ENCODE data around the gene SNHG17.

GRCh38 chr20:38392356-38392755 lies 42.8 kb downstream of the SNHG17 start:
- no peak for TF ChIP-seq CTCF (IDR thresholded peaks at IDR 0.05)
- no peak for TF ChIP-seq POLR2A (IDR thresholded peaks at IDR 0.05)

Measured in esophagus squamous epithelium (tissue), 4 donors.